Stomach smooth muscle (tissue), 2 donors: ENCODE measurements around the gene DPH3.
"Not testable (repeated sequence)": the region's sequence is repeated elsewhere in the genome, so short reads cannot be mapped to it uniquely, and the experiment has no call there.

ENCODE experiments used
- H3K27ac ChIP-seq: one replicate; pipeline ENCODE4 v1.7.0; 2013; ENCODE audit warnings: mild to moderate bottlenecking, low read length, inconsistent platforms
- H3K27me3 ChIP-seq, 2 donors: one replicate each; pipeline ENCODE4 v1.7.0; 2013; ENCODE audit warnings: low read length in 2 of 2; ENCODE audit not compliant: insufficient read depth in 2 of 2, control insufficient read depth in 1 of 2
- H3K36me3 ChIP-seq, 2 donors: one replicate each; pipeline ENCODE4 v1.7.0; 2013; ENCODE audit warnings: low read length in 2 of 2; ENCODE audit not compliant: control insufficient read depth in 2 of 2, insufficient read depth in 2 of 2
- H3K4me1 ChIP-seq: one replicate; pipeline ENCODE4 v1.7.0; 2013; ENCODE audit warnings: low read length; ENCODE audit not compliant: control insufficient read depth, insufficient read depth
- H3K4me3 ChIP-seq, 2 donors: one replicate each; pipeline ENCODE4 v1.7.0; 2013; ENCODE audit warnings: low read length in 2 of 2
- H3K9ac ChIP-seq, 2 donors: one replicate each; pipeline ENCODE4 v1.7.0; 2013; ENCODE audit warnings: low read length in 2 of 2, mild to moderate bottlenecking in 1 of 2
- H3K9me3 ChIP-seq, 2 donors: one replicate each; pipeline ENCODE4 v1.7.0; 2013; ENCODE audit warnings: low read length in 2 of 2; ENCODE audit not compliant: control insufficient read depth in 2 of 2
- donor health status: healthy.
- donor health status: Pancreatic carcinoma.

Gene DPH3

DNA sequence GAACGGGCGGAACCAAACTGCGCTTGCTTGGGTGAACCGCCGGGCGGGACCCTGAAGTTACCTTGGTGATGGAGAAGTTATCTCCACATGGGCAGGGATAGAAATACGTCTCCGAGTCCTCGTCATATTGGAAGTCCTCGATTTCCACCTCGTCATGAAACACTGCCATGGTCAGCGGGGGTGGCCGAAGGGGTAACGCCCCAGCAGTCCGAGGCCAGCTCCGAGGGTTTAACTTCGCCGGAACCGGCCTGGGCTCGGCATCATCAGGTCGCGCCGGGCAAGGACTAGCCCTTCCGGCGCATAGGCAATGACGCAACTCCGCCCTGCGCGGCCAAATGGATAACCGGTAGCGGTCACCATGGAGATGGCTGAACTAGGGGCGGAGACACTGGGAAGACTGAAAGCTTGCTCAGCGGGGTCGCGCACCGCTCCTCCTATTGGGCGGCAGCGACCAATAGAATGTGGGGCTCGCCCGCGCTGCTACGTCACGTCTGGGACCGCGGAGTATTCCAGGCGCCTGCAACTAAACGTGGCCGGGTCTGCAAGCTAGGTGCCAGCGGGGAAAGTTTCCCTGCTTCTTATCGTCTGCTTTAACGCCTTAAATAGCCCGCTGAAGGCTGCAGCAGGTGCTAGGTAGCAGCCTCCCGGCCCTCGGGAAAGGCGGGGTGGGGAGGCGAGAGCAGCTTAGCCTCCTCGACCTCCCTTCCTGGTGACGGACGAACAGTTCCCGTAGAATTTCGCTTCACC is at the start of gene DPH3, which contains the start of gene OXNAD1:
Gene DPH3, minus strand, starts transcription at position 236 of the 747 bp plus-strand sequence. Its CDS starts 67 bp downstream, at position 169.
Gene OXNAD1, plus strand, starts transcription at position 505 of the 747 bp plus-strand sequence. CDS start 5,741 bp downstream, outside the sequence.
- peak within 1 kb of the TSS; percentile 89 for H3K27ac ChIP-seq
- H3K27me3 ChIP-seq: no peaks in the 10 kb centered on the region
- peaks cover 6 to 8% of the 10 kb centered on the region in 2 donors for H3K36me3 ChIP-seq
- H3K4me1 ChIP-seq: peaks cover 12% of the 10 kb centered on the region
- H3K9ac ChIP-seq: peak within 1 kb of the TSS; percentile 90 to 95
- peak within 1 kb of the TSS; percentile 96 to 98 for H3K4me3 ChIP-seq
- H3K9me3 ChIP-seq: no peaks in the 10 kb centered on the region

DNA sequence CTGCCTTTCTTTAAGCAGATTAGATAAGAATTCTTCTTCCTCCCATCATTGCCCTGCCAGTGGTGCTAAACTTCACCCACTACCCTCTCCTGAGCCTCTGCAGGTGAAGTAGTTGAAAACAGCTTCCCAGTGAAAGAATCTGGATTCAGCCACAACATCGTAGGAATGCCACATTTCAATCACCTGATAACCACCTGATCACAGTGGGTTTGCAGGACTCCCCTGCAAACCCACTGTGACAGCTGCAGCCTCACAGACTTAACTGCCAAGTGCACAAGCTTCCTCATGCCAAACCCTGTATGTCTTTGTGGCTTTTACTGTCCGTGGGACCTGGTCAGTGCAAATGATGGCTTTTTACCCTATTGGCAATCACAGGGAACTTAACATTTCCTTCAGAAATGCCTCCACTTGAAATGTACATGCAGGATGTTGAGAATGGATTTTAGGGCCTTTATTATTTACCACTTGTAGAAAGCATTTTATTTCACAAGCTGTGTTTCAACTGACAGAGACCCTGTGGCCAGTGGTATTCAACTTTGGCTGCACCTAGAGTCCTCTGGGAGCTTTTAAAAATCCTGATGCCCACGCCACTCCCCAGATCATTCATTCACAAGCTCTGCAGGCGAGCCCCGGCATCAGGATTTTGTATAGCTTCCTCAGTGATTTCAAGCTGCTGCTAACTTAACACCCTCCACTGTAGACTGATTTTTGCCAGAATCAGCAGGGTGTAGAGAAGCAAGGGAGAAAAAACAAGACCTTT is 49.3 kb upstream of the DPH3 start:
- Histone ChIP-seq H3K27ac (no peak overlapping the region), H3K9ac (no peak overlapping the region), H3K4me3 (no peak overlapping the region), H3K27me3 (no peaks in the 10 kb centered on the region), H3K9me3 (no peaks in the 10 kb centered on the region), H3K4me1 (peaks cover 7% of the 10 kb centered on the region), H3K36me3 (peaks cover 10 to 29% of the 10 kb centered on the region in 2 donors)

DNA sequence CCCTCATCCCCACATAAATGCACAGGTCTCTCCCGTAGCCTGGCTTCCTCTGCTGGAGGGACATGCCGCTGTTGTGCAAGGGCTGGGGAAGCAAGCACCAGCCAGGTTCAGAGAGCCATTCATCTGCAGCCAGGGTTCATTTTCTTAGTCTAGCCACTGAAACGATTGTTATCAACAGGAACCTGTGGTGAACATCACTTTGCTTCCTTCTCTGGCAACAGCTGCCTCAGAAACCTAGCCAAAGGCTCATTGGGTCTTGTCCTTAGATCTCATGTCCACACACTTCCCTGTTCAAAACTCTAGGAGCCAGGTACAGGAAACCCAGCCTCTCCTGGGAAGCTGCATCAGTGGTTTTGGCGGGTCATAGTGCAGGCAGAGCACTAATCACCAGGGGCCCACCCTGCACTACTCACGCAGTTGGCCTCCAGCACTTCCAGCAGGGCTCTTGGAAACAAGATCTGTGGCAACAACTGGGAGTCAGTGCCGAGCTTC is 47.3 kb upstream of the DPH3 start:
- no peak overlapping the region for H3K27ac ChIP-seq
- H3K4me1 ChIP-seq: peaks cover 7% of the 10 kb centered on the region
- no peaks in the 10 kb centered on the region for H3K27me3 ChIP-seq
- no peaks in the 10 kb centered on the region for H3K9me3 ChIP-seq
- H3K9ac ChIP-seq: no peak overlapping the region
- H3K4me3 ChIP-seq: no peak overlapping the region
- peaks cover 10 to 27% of the 10 kb centered on the region in 2 donors for H3K36me3 ChIP-seq

DNA sequence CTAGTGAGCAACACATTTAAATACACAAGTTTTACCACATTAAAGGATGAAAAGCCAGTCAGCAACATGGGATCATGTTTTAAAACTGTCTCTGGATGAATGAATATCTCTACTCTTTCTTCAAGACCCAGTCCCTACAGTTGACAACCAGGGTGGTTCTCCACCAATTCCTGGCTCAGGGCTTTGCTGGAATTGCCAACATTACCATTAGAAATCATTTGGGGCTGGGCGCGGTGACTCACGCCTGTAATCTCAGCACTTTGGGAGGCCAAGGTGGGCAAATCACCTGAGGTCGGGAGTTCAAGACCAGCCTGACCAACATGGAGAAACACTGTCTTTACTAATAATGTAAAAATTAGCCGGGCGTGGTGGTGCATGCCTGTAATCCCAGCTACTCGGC is 45.7 kb upstream of the DPH3 start:
- H3K27me3 ChIP-seq, H3K9ac ChIP-seq, H3K27ac ChIP-seq, H3K9me3 ChIP-seq, H3K4me3 ChIP-seq, H3K4me1 ChIP-seq: not testable (repeated sequence)
- H3K36me3 ChIP-seq: peaks cover 4 to 15% of the 10 kb centered on the region in 2 donors

DNA sequence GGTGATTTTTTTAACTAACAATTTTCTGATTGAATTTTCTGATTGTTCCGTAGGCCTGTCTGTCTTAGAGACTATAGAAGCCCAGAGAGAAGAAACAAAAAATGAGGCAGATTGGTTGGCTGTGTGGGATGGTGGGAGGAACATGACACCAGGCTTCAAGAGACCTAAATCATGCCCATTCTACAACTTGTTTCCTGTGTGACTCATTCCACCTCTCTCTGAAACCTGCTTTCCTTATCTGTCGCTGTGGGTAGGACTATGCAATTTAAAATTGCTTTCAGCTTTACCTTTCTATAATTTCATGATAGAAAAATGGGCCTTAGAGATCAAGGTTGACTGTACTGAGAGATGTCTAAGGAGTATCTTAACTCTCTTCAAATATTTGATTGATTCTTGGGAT is 44.8 kb upstream of the DPH3 start:
- peaks cover 4 to 20% of the 10 kb centered on the region in 2 donors for H3K36me3 ChIP-seq

DNA sequence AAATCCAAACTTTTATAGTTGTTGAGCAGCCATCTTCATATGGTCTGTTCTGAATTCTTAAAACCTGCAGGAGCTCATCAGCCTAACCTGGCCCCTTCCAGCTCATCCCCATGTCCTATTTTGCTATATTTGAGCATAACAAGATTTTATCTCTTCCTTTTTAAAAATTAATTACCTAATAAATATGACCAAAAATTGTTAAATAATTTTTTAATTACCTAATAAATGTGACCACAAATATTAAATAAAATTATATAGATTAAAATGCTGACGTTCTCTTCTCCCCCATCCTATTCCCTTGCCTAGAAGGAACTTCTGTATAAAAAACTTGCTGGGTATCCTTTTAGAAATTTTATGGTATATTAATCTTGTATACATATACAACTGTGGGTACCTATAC is 44.0 kb upstream of the DPH3 start:
- no peaks in the 10 kb centered on the region for H3K27me3 ChIP-seq
- H3K9me3 ChIP-seq: no peaks in the 10 kb centered on the region
- no peak overlapping the region for H3K27ac ChIP-seq
- no peak overlapping the region for H3K4me3 ChIP-seq
- no peak overlapping the region for H3K9ac ChIP-seq
- peaks cover 4% of the 10 kb centered on the region for H3K4me1 ChIP-seq
- peaks cover 4 to 15% of the 10 kb centered on the region in 2 donors for H3K36me3 ChIP-seq

More for the DNA sequence above, 44.8 kb upstream of the DPH3 start:
- Histone ChIP-seq H3K4me1 (peaks cover 4% of the 10 kb centered on the region), H3K27me3 (no peaks in the 10 kb centered on the region), H3K4me3 (no peak overlapping the region), H3K27ac (no peak overlapping the region), H3K9me3 (no peaks in the 10 kb centered on the region), H3K9ac (no peak overlapping the region)

DNA sequence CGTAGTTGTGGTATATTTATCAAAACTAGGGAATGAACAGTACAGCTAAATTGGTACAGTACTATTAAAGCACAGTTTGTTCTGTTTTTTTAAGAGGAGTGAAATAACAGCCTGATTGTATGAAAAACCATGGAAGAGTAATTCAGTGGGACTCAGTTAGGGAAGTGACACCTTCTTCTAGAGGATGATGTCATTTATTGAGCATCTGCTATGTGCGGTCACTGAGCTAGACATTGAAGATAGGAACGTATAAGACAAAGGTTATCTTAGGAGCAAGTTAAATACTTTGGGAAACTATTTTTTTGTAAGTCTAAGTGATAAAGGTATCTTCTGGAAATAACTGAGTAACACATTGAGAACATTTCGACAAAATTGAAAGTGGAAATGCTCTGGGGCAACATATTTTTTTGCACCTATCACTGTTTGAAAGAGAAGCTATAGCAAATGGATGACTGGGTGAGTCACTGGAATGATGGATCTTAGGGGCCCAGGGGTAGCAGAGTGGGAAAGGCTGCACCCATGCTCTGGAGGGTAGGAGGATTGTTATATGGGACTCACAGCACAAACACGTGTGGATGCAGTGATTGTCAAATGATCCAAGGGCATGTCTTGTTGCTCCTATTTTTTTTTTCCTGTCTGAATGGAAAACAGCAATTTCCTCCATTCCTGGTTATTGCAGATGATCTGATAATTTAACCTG is 43.2 kb upstream of the DPH3 start:
- H3K4me3 ChIP-seq: no peak overlapping the region
- no peaks in the 10 kb centered on the region for H3K27me3 ChIP-seq
- no peaks in the 10 kb centered on the region for H3K9me3 ChIP-seq
- no peak overlapping the region for H3K9ac ChIP-seq
- no peak overlapping the region for H3K27ac ChIP-seq
- H3K36me3 ChIP-seq: peaks cover 8 to 9% of the 10 kb centered on the region in 2 donors
- H3K4me1 ChIP-seq: peaks cover 4% of the 10 kb centered on the region

DNA sequence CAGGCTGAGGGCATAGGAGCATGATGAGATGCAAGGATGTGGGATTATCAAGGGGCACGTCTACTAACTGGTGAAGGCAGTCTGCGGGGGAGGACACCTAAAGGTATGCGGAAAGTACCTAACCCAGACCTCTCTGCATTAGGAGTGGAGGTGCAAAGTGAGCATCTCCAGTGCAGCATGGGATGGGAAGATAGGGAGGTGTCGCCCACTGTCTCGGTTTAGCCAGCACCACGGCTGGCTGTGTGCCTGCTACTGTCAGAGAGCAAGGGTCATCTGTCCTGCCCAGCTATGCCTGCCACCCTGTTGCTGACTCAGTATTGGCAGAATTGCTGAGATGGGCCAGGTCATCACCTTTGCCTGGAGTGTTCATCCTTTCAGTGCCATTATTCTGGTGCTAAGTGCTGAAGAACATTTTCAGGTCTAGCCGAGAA is 40.4 kb upstream of the DPH3 start:
- H3K36me3 ChIP-seq: peaks cover 12 to 23% of the 10 kb centered on the region in 2 donors
- no peak overlapping the region for H3K9ac ChIP-seq
- no peak overlapping the region for H3K27ac ChIP-seq

DNA sequence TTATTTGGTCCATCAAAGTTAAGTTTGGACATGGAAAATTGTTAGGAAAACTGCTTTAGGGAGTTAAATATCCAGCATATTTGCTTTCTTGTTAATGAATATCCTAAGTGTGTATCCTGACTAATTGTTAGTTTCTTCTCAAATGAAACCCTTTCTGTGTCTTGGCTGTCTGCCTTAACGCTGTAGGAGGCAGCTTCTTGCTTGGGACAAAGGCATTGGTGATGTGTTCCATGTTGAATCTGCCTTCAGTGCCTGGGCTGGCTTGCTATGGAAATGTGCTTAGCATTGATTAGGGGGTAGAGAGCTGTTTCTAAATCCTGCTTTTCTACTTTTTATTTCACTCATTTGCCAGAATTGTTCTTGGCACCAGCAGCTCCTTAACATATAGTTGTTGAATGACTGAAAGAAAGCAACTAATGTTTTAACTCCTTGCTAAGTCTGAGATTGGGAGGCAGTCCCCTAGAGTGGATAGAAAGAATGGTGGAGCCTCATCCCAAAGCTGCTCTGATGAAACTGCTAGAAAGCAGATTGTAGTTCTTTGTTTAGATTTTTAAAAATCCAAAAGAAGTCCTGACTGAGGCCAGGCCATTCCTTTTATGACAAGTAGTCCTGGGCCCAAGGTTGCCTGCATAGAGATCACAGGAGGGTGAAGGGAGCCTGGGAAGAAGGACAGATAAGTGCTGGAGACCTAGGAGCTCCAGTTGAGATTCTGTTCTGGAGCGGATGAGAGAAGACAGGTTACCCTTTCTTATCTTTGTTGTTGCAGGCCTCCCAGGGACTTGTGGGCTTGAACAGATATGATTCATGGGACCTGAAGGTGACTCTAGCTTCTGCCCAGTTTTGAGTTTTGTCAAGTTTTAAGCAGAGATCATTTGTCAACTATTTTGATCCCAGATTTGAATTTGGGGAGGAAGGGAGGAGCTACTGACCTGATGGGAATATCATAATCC is 39.6 kb upstream of the DPH3 start:
- Histone ChIP-seq H3K36me3 (peaks cover 8 to 23% of the 10 kb centered on the region in 2 donors), H3K4me1 (no peaks in the 10 kb centered on the region), H3K9ac (no peak overlapping the region), H3K27me3 (no peaks in the 10 kb centered on the region), H3K9me3 (no peaks in the 10 kb centered on the region), H3K4me3 (no peak overlapping the region), H3K27ac (no peak overlapping the region)

More for the DNA sequence above, 40.4 kb upstream of the DPH3 start:
- Histone ChIP-seq H3K27me3 (no peaks in the 10 kb centered on the region), H3K4me1 (no peaks in the 10 kb centered on the region), H3K9me3 (no peaks in the 10 kb centered on the region), H3K4me3 (no peak overlapping the region)
